ENCODE measurements around the gene RNF166. TPM values are rescaled to one million over a fixed set of nuclear protein-coding genes. Genes with fewer than 3 reads are reported as not detected.
A peak's percentile ranks its signal among the peaks of the same experiment; 100 is the strongest.

Gene RNF166
- total and polyA plus RNA-seq, 2 of the 13 experiments (the other 11 are each of a cell fraction or from before 2014, with no cell fraction given), result 21.4 to 23.0 TPM

DNA sequence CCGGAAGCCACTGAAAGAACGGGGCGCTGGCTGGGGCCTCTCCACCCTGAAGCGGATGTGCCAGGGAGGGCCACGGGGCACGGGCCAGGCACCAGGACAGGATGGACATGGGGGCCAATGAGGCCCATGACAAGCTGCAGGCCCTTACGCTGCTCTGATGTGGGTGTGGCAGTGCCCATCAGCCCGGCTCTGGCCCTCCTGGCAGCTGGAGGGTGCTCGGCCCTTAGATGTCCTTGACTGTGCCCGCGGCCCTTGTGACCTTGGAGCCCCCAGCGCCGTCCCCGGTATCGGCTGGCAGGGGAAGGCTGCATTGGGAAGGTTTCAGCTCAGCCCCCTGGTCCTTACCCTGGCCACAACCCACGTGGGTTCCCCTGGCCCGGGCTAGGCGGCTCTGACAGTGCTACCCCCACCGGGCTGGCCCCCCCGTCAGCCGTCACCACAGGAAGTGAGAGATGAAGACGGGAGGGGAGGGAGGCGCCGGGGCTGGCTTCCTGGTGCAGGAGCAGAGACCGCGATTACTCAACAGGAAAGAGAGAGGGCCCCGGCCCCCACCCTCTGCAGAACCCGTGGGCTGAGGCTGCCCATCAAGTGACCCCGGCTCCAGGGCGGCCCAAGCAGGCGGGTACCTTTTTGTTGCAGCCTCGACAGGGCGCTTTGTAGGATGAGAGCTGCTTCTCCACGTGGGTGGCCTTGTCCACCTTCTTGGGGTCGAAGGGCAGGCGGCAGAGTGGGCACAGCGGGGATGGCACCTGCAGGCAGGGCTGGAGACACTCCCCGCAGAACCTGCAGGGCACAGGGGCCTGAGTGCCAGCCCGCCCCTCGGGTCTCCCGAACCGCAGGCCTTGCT is 5.3 kb downstream of the RNF166 start (continued):
- TF ChIP-seq ZNF275 (CRISPR knock-in tag; IDR thresholded peaks at IDR 0.05; ENCODE audit: borderline replicate concordance) (no peak; the same call in 1 of the 2 replicates), SOX5 (CRISPR knock-in tag; IDR thresholded peaks at IDR 0.05; ENCODE audit: borderline replicate concordance) (peak; percentile 60; the same call in 1 of the 2 replicates), TFDP2 (CRISPR knock-in tag; IDR thresholded peaks at IDR 0.05) (peak; percentile 78), MBD4 (IDR thresholded peaks at IDR 0.05; ENCODE audit: borderline replicate concordance, low read length) (no peak), ZNF724P (CRISPR knock-in tag; IDR thresholded peaks at IDR 0.05; ENCODE audit: borderline replicate concordance) (no peak), JUN (CRISPR knock-in tag; IDR thresholded peaks at IDR 0.05) (0 out of 2 replicates have a peak, but pooled peaks have one; percentile 49), ZKSCAN8 (CRISPR knock-in tag; IDR thresholded peaks at IDR 0.05; ENCODE audit: borderline replicate concordance) (peak; percentile 56; the same call in 1 of the 2 replicates), ZNF607 (CRISPR knock-in tag; IDR thresholded peaks at IDR 0.05; ENCODE audit: borderline replicate concordance) (0 out of 2 replicates have a peak, but pooled peaks have one; percentile 29), CC2D1A (CRISPR knock-in tag; IDR thresholded peaks at IDR 0.05) (no peak), STAT5B (CRISPR knock-in tag; IDR thresholded peaks at IDR 0.05) (no peak), ZNF343 (CRISPR knock-in tag; IDR thresholded peaks at IDR 0.05) (no peak), ZNF720 (CRISPR knock-in tag; IDR thresholded peaks at IDR 0.05) (no peak), MTERF4 (CRISPR knock-in tag; IDR thresholded peaks at IDR 0.05) (0 out of 2 replicates have a peak, but pooled peaks have one; percentile 76), SMYD3 (CRISPR knock-in tag; IDR thresholded peaks at IDR 0.05) (no peak), TBX2 (CRISPR knock-in tag; IDR thresholded peaks at IDR 0.05; ENCODE audit: borderline replicate concordance) (peak; percentile 79; the same call in 1 of the 2 replicates), TIGD3 (CRISPR knock-in tag; IDR thresholded peaks at IDR 0.05; ENCODE audit: borderline replicate concordance) (peak; percentile 93; the same call in 1 of the 2 replicates), ZFP36L2 (CRISPR knock-in tag; IDR thresholded peaks at IDR 0.05) (no peak), ZSCAN20 (CRISPR knock-in tag; IDR thresholded peaks at IDR 0.05; ENCODE audit: borderline replicate concordance) (no peak; the same call in none of the 2 replicates)
- TF ChIP-seq, protein P1, sequence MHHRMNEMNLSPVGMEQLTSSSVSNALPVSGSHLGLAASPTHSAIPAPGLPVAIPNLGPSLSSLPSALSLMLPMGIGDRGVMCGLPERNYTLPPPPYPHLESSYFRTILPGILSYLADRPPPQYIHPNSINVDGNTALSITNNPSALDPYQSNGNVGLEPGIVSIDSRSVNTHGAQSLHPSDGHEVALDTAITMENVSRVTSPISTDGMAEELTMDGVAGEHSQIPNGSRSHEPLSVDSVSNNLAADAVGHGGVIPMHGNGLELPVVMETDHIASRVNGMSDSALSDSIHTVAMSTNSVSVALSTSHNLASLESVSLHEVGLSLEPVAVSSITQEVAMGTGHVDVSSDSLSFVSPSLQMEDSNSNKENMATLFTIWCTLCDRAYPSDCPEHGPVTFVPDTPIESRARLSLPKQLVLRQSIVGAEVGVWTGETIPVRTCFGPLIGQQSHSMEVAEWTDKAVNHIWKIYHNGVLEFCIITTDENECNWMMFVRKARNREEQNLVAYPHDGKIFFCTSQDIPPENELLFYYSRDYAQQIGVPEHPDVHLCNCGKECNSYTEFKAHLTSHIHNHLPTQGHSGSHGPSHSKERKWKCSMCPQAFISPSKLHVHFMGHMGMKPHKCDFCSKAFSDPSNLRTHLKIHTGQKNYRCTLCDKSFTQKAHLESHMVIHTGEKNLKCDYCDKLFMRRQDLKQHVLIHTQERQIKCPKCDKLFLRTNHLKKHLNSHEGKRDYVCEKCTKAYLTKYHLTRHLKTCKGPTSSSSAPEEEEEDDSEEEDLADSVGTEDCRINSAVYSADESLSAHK (CRISPR knock-in tag; IDR thresholded peaks at IDR 0.05; ENCODE audit: borderline replicate concordance), result no peak
- TF ChIP-seq, protein P2, sequence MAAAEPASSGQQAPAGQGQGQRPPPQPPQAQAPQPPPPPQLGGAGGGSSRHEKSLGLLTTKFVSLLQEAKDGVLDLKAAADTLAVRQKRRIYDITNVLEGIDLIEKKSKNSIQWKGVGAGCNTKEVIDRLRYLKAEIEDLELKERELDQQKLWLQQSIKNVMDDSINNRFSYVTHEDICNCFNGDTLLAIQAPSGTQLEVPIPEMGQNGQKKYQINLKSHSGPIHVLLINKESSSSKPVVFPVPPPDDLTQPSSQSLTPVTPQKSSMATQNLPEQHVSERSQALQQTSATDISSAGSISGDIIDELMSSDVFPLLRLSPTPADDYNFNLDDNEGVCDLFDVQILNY (CRISPR knock-in tag; conservative IDR thresholded peaks at IDR 0.05), result no peak; the same call in 1 of the 2 replicates
